Vagina (tissue), 2 donors: Measurements from ENCODE around the gene CCDC178.

ENCODE experiments used
- POLR2A ChIP-seq, 2 donors: fragments of 450-650 bp; IDR thresholded peaks; one replicate each; pipeline ENCODE4 v1.6.1; 2017; ENCODE audit warnings: antibody characterized with exemption in 2 of 2, mild to moderate bottlenecking in 2 of 2, moderate library complexity in 2 of 2
- POLR2AphosphoS5 ChIP-seq, 2 donors: sonication (generic); formaldehyde crosslinking; IDR thresholded peaks; one replicate each; pipeline ENCODE4 v1.9.0; 2017; ENCODE audit warnings: antibody characterized with exemption in 2 of 2, mild to moderate bottlenecking in 2 of 2, low read depth in 1 of 2; ENCODE audit not compliant: insufficient read depth in 1 of 2
- TF ChIP-seq, protein P1 (sequence below), 3 experiments: fragments of 450-650 bp in 2 of 3; fragments of 200-600 bp in 1 of 3; sonication (generic) in 1 of 3; IDR thresholded peaks; one replicate each; pipeline ENCODE4 v1.5.1; 2017 to 2019; ENCODE audit warnings: antibody characterized with exemption in 3 of 3, mild to moderate bottlenecking in 2 of 3, moderate library complexity in 2 of 3

DNA sequence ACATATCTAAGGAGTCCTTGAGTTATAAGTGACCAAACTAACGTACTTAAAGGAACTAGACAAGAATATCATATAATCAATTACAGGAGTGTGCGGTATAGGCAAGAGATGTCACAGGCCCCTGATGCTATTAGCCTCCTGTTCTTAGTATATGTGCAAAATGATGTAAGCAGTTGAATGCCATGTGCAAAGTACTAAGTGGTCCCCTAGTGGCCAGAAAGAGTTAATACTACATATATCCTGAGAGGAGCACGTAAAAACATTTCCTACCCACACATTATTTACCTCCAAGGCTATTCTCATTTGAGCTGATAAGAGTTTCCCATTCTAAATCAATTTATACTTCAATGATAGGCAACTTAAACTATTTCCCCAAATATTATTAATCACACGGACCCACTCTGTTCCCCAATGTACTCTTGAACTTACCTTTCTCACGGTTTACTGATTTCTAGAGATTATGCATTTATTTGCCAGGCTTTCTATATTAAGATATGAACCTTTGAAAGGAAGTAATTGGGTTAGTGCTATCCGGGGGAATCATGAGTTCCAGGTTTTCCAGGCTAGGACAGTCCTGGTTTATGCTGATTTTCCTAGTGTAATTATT is 509.7 kb downstream of the CCDC178 start:
- TF ChIP-seq POLR2A (IDR thresholded peaks at IDR 0.05) (no peak), POLR2AphosphoS5 (IDR thresholded peaks at IDR 0.05; ENCODE audit: insufficient read depth in 1 of 2, low read depth in 1 of 2) (no peak)
- TF ChIP-seq, protein P1, sequence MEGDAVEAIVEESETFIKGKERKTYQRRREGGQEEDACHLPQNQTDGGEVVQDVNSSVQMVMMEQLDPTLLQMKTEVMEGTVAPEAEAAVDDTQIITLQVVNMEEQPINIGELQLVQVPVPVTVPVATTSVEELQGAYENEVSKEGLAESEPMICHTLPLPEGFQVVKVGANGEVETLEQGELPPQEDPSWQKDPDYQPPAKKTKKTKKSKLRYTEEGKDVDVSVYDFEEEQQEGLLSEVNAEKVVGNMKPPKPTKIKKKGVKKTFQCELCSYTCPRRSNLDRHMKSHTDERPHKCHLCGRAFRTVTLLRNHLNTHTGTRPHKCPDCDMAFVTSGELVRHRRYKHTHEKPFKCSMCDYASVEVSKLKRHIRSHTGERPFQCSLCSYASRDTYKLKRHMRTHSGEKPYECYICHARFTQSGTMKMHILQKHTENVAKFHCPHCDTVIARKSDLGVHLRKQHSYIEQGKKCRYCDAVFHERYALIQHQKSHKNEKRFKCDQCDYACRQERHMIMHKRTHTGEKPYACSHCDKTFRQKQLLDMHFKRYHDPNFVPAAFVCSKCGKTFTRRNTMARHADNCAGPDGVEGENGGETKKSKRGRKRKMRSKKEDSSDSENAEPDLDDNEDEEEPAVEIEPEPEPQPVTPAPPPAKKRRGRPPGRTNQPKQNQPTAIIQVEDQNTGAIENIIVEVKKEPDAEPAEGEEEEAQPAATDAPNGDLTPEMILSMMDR (IDR thresholded peaks at IDR 0.05) = no peak
